Measurements from ENCODE around the gene RANGAP1. TPM values are rescaled to one million over a fixed set of nuclear protein-coding genes. Genes with fewer than 3 reads are reported as not detected.

The RANGAP1 gene
- total and polyA plus RNA-seq, 3 experiments from 2014 or later, result 26.9 to 182 (median 170) TPM

- Histone ChIP-seq H3K27ac (ENCODE audit: low read depth, low read length) (no peak overlapping the region), H3K4me1 (ENCODE audit: insufficient read depth, low read length) (peaks cover 11% of the 10 kb centered on the region), H3K36me3 (ENCODE audit: insufficient read depth, low read length) (peaks cover 5% of the 10 kb centered on the region), H3K27me3 (ENCODE audit: insufficient read depth, low read length, poor library complexity, severe bottlenecking) (no peaks in the 10 kb centered on the region), H3K4me3 (ENCODE audit: low read length) (no peak overlapping the region), H3K9me3 (ENCODE audit: low read length) (no peaks in the 10 kb centered on the region)
- Mint-ChIP-seq H3K36me3 (peaks cover 8 to 31% (median 8%) of the 10 kb centered on the region in 3 donors), H3K9me3 (no peaks in the 10 kb centered on the region), H3K27me3 (peaks cover 5 to 9% of the 10 kb centered on the region in 2 donors), H3K4me1 (peaks cover 29 to 49% (median 43%) of the 10 kb centered on the region in 3 donors), H3K4me3 (peak overlapping the region; percentile 52 to 79 (median 66)), H3K27ac (peak overlapping the region in 4 of 8 donors; percentile 40 to 77 (median 61))
- CTCF ChIA-PET, result interaction anchor here (1.2 to 1.8 kb wide), 2 partner anchors 16 to 31 kb away, joined by 3 to 13 read pairs; no protein-coding TSS in a partner anchor
- DNase-seq, result no peak
- POLR2A ChIA-PET, result interaction anchor here (0.6 to 1.3 kb wide), 3 partner anchors 173 to 256 kb away, joined by 3 to 7 read pairs (median 4); partner anchors contain the start of gene RBX1
These were observed 79.3 kb downstream of the RANGAP1 start for GRCh38 chr22:41206719-41207118.

DNA sequence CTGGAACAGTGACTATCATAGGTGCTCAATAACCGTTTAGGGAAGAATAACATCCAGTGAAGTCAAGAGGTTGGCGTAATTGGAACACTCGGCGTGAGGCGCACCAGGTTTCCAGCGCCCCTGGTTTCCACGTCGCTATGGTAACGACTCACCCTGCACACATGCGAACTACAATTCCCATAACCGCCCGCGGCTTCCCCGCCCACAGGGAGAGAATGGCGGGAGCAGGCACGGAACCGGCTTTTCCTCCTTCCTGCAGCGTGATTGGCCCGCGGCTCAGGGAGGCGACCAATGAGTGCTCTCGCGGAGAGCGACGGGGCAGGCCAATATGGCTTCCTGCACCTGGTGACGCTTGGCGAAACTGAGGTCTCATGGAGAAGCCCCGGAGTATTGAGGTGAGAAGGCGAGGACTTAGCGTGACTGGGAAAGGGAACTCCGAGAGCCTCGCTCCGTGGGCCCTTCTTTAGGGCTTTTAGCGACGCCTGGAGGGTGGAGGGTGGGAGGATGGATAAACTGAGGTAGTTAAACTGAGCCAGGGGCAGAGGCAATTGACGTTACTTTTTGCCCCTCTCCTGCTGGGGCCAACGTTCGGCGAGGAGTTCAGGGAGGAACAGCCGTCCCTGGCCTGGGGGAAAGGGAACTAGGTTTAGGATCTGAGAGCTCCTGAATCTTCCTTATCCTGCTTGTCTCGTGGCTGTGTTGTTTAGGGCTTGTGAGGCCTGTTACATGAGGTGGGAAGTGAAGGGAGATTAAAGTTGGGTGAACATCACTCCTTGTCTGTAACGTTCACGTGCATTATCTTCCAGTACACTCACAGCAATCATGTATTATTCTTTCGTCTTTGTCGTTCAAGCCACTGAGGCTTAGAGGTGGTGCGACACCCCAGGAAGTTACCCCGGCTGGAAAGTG is 80.7 kb downstream of the RANGAP1 start, which contains the start of gene L3MBTL2:
L3MBTL2 (plus strand) TSS at position 321 of the 909 bp plus-strand sequence; CDS start at position 372, 51 bp downstream.
- Mint-ChIP-seq H3K27me3 (peaks cover 5 to 9% of the 10 kb centered on the region in 2 donors), H3K36me3 (peaks cover 6 to 25% (median 8%) of the 10 kb centered on the region in 3 donors), H3K4me1 (peaks cover 29 to 49% (median 43%) of the 10 kb centered on the region in 3 donors), H3K27ac (peak within 1 kb of the TSS; percentile 79 to 97 (median 94)), H3K4me3 (peak within 1 kb of the TSS; percentile 87 to 97 (median 95)), H3K9me3 (no peaks in the 10 kb centered on the region)
- Histone ChIP-seq H3K4me3 (ENCODE audit: low read length) (peak within 1 kb of the TSS; percentile 91), H3K36me3 (ENCODE audit: insufficient read depth, low read length) (no peaks in the 10 kb centered on the region), H3K4me1 (ENCODE audit: insufficient read depth, low read length) (peaks cover 11% of the 10 kb centered on the region), H3K9me3 (ENCODE audit: low read length) (no peaks in the 10 kb centered on the region), H3K27me3 (ENCODE audit: insufficient read depth, low read length, poor library complexity, severe bottlenecking) (no peaks in the 10 kb centered on the region), H3K27ac (ENCODE audit: low read depth, low read length) (peak within 1 kb of the TSS; percentile 78)
- ChIA-PET CTCF (interaction anchor here (0.5 kb wide), 1 partner anchor 32 kb away, joined by 3 read pairs; no protein-coding TSS in a partner anchor), POLR2A (no interaction called here)
- peak; percentile 97 to 99 (median 98) for DNase-seq

- DNase-seq, result no peak
- H3K36me3 Mint-ChIP-seq, result peaks cover 0 to 14% (median 4%) of the 10 kb centered on the region in 3 donors
- peaks cover 11% of the 10 kb centered on the region for H3K4me1 ChIP-seq (ENCODE audit: insufficient read depth, low read length)
- H3K9me3 Mint-ChIP-seq, result no peaks in the 10 kb centered on the region
- no peaks in the 10 kb centered on the region for H3K36me3 ChIP-seq (ENCODE audit: insufficient read depth, low read length)
- H3K27me3 Mint-ChIP-seq, result peaks cover 5 to 9% of the 10 kb centered on the region in 2 donors
- no peaks in the 10 kb centered on the region for H3K27me3 ChIP-seq (ENCODE audit: insufficient read depth, low read length, poor library complexity, severe bottlenecking)
- no peak overlapping the region for H3K27ac ChIP-seq (ENCODE audit: low read depth, low read length)
- H3K4me3 ChIP-seq (ENCODE audit: low read length), result no peak overlapping the region
- peaks cover 24 to 43% (median 39%) of the 10 kb centered on the region in 3 donors for H3K4me1 Mint-ChIP-seq
- peak overlapping the region in 4 of 8 donors; percentile 33 to 88 (median 73) for H3K27ac Mint-ChIP-seq
- CTCF ChIA-PET, result no interaction called here
- H3K9me3 ChIP-seq (ENCODE audit: low read length), result no peaks in the 10 kb centered on the region
- POLR2A ChIA-PET, result no interaction called here
- peak overlapping the region in 6 of 7 donors; percentile 28 to 67 (median 46) for H3K4me3 Mint-ChIP-seq
These were observed 81.9 kb downstream of the RANGAP1 start for GRCh38 chr22:41204066-41204465.

DNA sequence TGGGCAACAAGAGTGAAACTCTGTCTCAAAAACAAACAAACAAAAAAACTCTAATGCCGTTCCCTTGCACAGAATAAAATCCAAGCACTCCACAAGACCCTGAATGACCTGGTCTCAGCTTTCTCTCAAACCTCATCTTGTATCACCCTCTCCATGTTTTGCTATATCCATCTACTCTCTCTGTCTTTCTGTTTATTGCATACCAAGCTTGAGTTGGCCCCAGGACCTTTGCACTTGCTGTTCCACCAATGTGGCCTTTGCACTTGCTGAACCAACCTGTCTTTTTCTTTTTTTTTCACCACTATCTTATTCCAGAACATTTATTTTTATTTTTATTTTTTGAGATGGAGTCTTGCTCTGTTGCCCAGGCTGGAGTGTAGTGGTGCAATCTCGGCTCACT is 82.9 kb downstream of the RANGAP1 start:
- Histone ChIP-seq H3K9me3 (ENCODE audit: low read length) (no peaks in the 10 kb centered on the region), H3K27me3 (ENCODE audit: insufficient read depth, low read length, poor library complexity, severe bottlenecking) (no peaks in the 10 kb centered on the region), H3K4me3 (ENCODE audit: low read length) (no peak overlapping the region), H3K4me1 (ENCODE audit: insufficient read depth, low read length) (peaks cover 16% of the 10 kb centered on the region), H3K27ac (ENCODE audit: low read depth, low read length) (no peak overlapping the region), H3K36me3 (ENCODE audit: insufficient read depth, low read length) (no peaks in the 10 kb centered on the region)
- H3K36me3 Mint-ChIP-seq, result peaks cover 0 to 10% (median 4%) of the 10 kb centered on the region in 3 donors
- H3K4me3 Mint-ChIP-seq, result peak overlapping the region in 1 of 7 donors; percentile 72
- DNase-seq, result no peak
- H3K27ac Mint-ChIP-seq, result no peak overlapping the region
- H3K9me3 Mint-ChIP-seq, result no peaks in the 10 kb centered on the region
- H3K27me3 Mint-ChIP-seq, result peaks cover 5 to 9% of the 10 kb centered on the region in 2 donors
- peaks cover 29 to 44% (median 37%) of the 10 kb centered on the region in 3 donors for H3K4me1 Mint-ChIP-seq
- CTCF ChIA-PET, result no interaction called here
- POLR2A ChIA-PET, result no interaction called here

GRCh38 chr22:41201141-41201540 is 84.8 kb downstream of the RANGAP1 start:
- no peak overlapping the region for H3K4me3 Mint-ChIP-seq
- no peak for DNase-seq
- CTCF ChIA-PET, result no interaction called here

DNA sequence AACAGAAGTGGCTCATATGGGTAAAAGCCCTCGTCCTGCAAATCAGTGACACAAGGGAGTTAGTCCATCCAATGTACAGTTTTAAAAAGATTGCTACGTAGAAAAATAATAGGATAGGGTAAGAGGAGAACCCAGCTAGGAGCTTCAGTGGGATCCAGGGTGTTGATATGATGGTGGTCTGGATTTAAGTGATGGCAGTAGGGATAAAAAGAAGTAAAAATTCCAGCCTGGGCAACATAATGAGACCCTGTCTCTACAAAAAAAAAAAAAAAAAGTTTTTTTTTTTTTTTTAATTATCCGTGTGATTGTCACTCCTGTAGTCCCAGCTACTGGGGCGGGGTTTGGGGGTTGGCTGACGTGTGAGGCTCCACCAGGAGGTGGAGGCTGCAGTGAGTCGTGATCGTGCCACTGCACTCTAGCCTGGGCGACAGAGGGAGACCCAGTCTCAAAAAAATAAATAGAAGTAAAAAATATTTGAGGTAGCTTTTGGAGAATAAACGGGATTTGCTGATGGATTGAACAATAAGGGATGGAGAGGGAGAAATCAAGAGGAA is 87.9 kb downstream of the RANGAP1 start:
- Histone ChIP-seq H3K4me3 (ENCODE audit: low read length) (peak overlapping the region; percentile 93), H3K27ac (ENCODE audit: low read depth, low read length) (no peak overlapping the region), H3K36me3 (ENCODE audit: insufficient read depth, low read length) (no peaks in the 10 kb centered on the region), H3K4me1 (ENCODE audit: insufficient read depth, low read length) (peaks cover 10% of the 10 kb centered on the region), H3K9me3 (ENCODE audit: low read length) (no peaks in the 10 kb centered on the region), H3K27me3 (ENCODE audit: insufficient read depth, low read length, poor library complexity, severe bottlenecking) (no peaks in the 10 kb centered on the region)
- peak overlapping the region in 5 of 8 donors; percentile 6 to 87 (median 31) for H3K27ac Mint-ChIP-seq
- no peaks in the 10 kb centered on the region for H3K9me3 Mint-ChIP-seq
- H3K27me3 Mint-ChIP-seq, result no peaks in the 10 kb centered on the region
- DNase-seq, result peak; percentile 15 to 73 (median 37)
- CTCF ChIA-PET, result interaction anchor here (1.5 kb wide), 1 partner anchor 39 kb away, joined by 7 read pairs; no protein-coding TSS in a partner anchor
- H3K36me3 Mint-ChIP-seq, result peaks cover 0 to 2% (median 0%) of the 10 kb centered on the region in 3 donors
- POLR2A ChIA-PET, result interaction anchor here (0.7 kb wide), 2 partner anchors 183 to 320 kb away, joined by 6 read pairs; partner anchors contain the start of gene TEF
- H3K4me1 Mint-ChIP-seq, result peaks cover 11 to 19% (median 14%) of the 10 kb centered on the region in 3 donors
- peak overlapping the region; percentile 87 to 93 (median 92) for H3K4me3 Mint-ChIP-seq

More at GRCh38 chr22:41201141-41201540, 84.8 kb downstream of the RANGAP1 start:
- Histone ChIP-seq H3K4me1 (ENCODE audit: insufficient read depth, low read length) (peaks cover 19% of the 10 kb centered on the region), H3K27me3 (ENCODE audit: insufficient read depth, low read length, poor library complexity, severe bottlenecking) (no peaks in the 10 kb centered on the region), H3K4me3 (ENCODE audit: low read length) (no peak overlapping the region), H3K9me3 (ENCODE audit: low read length) (no peaks in the 10 kb centered on the region), H3K27ac (ENCODE audit: low read depth, low read length) (no peak overlapping the region), H3K36me3 (ENCODE audit: insufficient read depth, low read length) (no peaks in the 10 kb centered on the region)
- Mint-ChIP-seq H3K27me3 (peaks cover 5 to 9% of the 10 kb centered on the region in 2 donors), H3K36me3 (peaks cover 0 to 9% (median 4%) of the 10 kb centered on the region in 3 donors), H3K9me3 (no peaks in the 10 kb centered on the region), H3K27ac (no peak overlapping the region), H3K4me1 (peaks cover 30 to 36% (median 35%) of the 10 kb centered on the region in 3 donors)
- POLR2A ChIA-PET, result interaction anchor here (0.7 kb wide), 1 partner anchor 1849 kb away, joined by 4 read pairs; no protein-coding TSS in a partner anchor

- Histone ChIP-seq H3K4me1 (ENCODE audit: insufficient read depth, low read length) (peaks cover 10% of the 10 kb centered on the region), H3K9me3 (ENCODE audit: low read length) (no peaks in the 10 kb centered on the region), H3K27ac (ENCODE audit: low read depth, low read length) (no peak overlapping the region), H3K27me3 (ENCODE audit: insufficient read depth, low read length, poor library complexity, severe bottlenecking) (no peaks in the 10 kb centered on the region), H3K36me3 (ENCODE audit: insufficient read depth, low read length) (no peaks in the 10 kb centered on the region), H3K4me3 (ENCODE audit: low read length) (peak overlapping the region; percentile 93)
- Mint-ChIP-seq H3K36me3 (peaks cover 0 to 2% (median 0%) of the 10 kb centered on the region in 3 donors), H3K4me1 (peaks cover 11 to 19% (median 14%) of the 10 kb centered on the region in 3 donors), H3K27me3 (no peaks in the 10 kb centered on the region), H3K9me3 (no peaks in the 10 kb centered on the region), H3K4me3 (peak overlapping the region; percentile 87 to 93 (median 92)), H3K27ac (peak overlapping the region in 5 of 8 donors; percentile 6 to 87 (median 31))
- peak; percentile 74 to 87 (median 82) for DNase-seq
- ChIA-PET CTCF (interaction anchor here (1.5 kb wide), 1 partner anchor 40 kb away, joined by 7 read pairs; no protein-coding TSS in a partner anchor), POLR2A (no interaction called here)
These were observed 88.7 kb downstream of the RANGAP1 start for GRCh38 chr22:41197038-41197972.

Measured in CD8-positive, alpha-beta memory T cell (primary cell).